Lower leg skin (tissue), 4 donors: ENCODE results near the gene FFAR4. TPM values are rescaled to one million over a fixed set of nuclear protein-coding genes. Genes with fewer than 3 reads are reported as not detected.

Source experiments
- DNase-seq, 2 donors: peaks; one replicate each; pipeline ENCODE4 v3.0.0-alpha.2; 2019; ENCODE audit warnings: low spot score in 2 of 2
- H3K4me3 ChIP-seq: fragments of 200-600 bp; sonication (generic); 2 replicates; pipeline ENCODE4 v1.5.1; 2017; ENCODE audit warnings: mild to moderate bottlenecking, low read depth; ENCODE audit not compliant: poor library complexity, severe bottlenecking
- CTCF ChIP-seq, 3 donors: fragments of 450-650 bp; IDR thresholded peaks; one replicate each; pipeline ENCODE4 v1.5.1; 2016; ENCODE audit warnings: antibody characterized with exemption in 3 of 3, mild to moderate bottlenecking in 3 of 3, moderate library complexity in 2 of 3
- POLR2A ChIP-seq, 2 donors: fragments of 450-650 bp; IDR thresholded peaks; one replicate each; pipeline ENCODE4 v1.6.1; 2016 to 2017; ENCODE audit warnings: antibody characterized with exemption in 2 of 2, mild to moderate bottlenecking in 1 of 2, moderate library complexity in 1 of 2
- WGBS, 2 donors: methylation state at CpG; one replicate each; pipeline ENCODE4 v1.1.5; 2018; 5-methylcytosine and 5-hydroxymethylcytosine counted together
- intact Hi-C: fragments of 100-400 bp; cut with DNase I; formaldehyde crosslinking; loops from one replicate; pipeline ENCODE4 v1.15.0; 2023; ENCODE audit warnings: low total_unique reads
- total RNA-seq, 4 donors: library from RNA; depleted of rRNA; stranded (reverse); fragments of >200 nt; gene quantifications; one replicate each; pipeline ENCODE4 v1.1.0, GENCODE V29; 2016

FFAR4 gene
- total RNA-seq, 4 donors from 2014 or later = 0.34 to 6.1 (median 0.81) TPM

GRCh38 chr10:93567277-93568104 lies 1.0 kb downstream of the FFAR4 start:
- intact Hi-C loops = no loop called here
- 9 to 22% methylated on average over 33 of the region's 33 CpGs for WGBS, 2 donors
- DNase-seq = no peak
- TF ChIP-seq CTCF (IDR thresholded peaks at IDR 0.05) (no peak), POLR2A (IDR thresholded peaks at IDR 0.05) (no peak)
- H3K4me3 ChIP-seq = no peak overlapping the region

GRCh38 chr10:93568105-93568390 lies 1.6 kb downstream of the FFAR4 start:
- intact Hi-C loops = no loop called here
- no peak for DNase-seq
- 11% methylated on average over 21 of the region's 21 CpGs for WGBS, 2 donors
- TF ChIP-seq CTCF (IDR thresholded peaks at IDR 0.05) (no peak), POLR2A (IDR thresholded peaks at IDR 0.05) (no peak)
- H3K4me3 ChIP-seq = no peak overlapping the region

- intact Hi-C loops = no loop called here
- TF ChIP-seq POLR2A (IDR thresholded peaks at IDR 0.05) = no peak
- no peak for TF ChIP-seq CTCF (IDR thresholded peaks at IDR 0.05)
- H3K4me3 ChIP-seq = no peak overlapping the region
- 50 to 58% methylated on average over 3 of the region's 3 CpGs for WGBS, 2 donors
- no peak for DNase-seq
Observed at GRCh38 chr10:93570383-93570782, 3.9 kb downstream of the FFAR4 start.

- no peak overlapping the region for H3K4me3 ChIP-seq
- intact Hi-C loops = no loop called here
- DNase-seq = no peak
- TF ChIP-seq CTCF (IDR thresholded peaks at IDR 0.05) = no peak
- TF ChIP-seq POLR2A (IDR thresholded peaks at IDR 0.05) = no peak
- WGBS, 2 donors = 43 to 64% methylated on average over 2 of the region's 2 CpGs
Observed at GRCh38 chr10:93572606-93573005, 6.1 kb downstream of the FFAR4 start.

- no peak for DNase-seq
- intact Hi-C loops = no loop called here
- no peak overlapping the region for H3K4me3 ChIP-seq
- 29 to 32% methylated on average over 10 of the region's 10 CpGs for WGBS, 2 donors
- TF ChIP-seq CTCF (IDR thresholded peaks at IDR 0.05) (no peak), POLR2A (IDR thresholded peaks at IDR 0.05) (no peak)
Observed at GRCh38 chr10:93573051-93573909, 6.8 kb downstream of the FFAR4 start.
